GM19463 (cell line): ENCODE measurements around the gene ADAMTS7.
"Not testable (repeated sequence)": the region's sequence is repeated elsewhere in the genome, so short reads cannot be mapped to it uniquely, and the experiment has no call there.

ENCODE experiments used
- ATAC-seq: cut with Tn5 transposase; IDR thresholded peaks from one replicate; pipeline ENCODE4 v1.9.1; 2021; ENCODE audit warnings: mild to moderate bottlenecking, moderate library complexity; ENCODE audit not compliant: unreplicated experiment

The ADAMTS7 gene

GRCh38 chr15:78755900-78756591, 55.2 kb downstream of the ADAMTS7 start:
- ATAC-seq, result peak; percentile 24

GRCh38 chr15:78754637-78755280, 56.5 kb downstream of the ADAMTS7 start:
- ATAC-seq, result not testable (repeated sequence)

GRCh38 chr15:78753751-78754535, 57.3 kb downstream of the ADAMTS7 start:
- ATAC-seq, result not testable (repeated sequence)

- ATAC-seq, result not testable (repeated sequence)
Measured at GRCh38 chr15:78753359-78753659, 58.0 kb downstream of the ADAMTS7 start.

GRCh38 chr15:78752492-78753358, 58.5 kb downstream of the ADAMTS7 start:
- ATAC-seq, result no peak

GRCh38 chr15:78751602-78751979, 59.7 kb downstream of the ADAMTS7 start:
- ATAC-seq, result no peak

- peak; percentile 81 for ATAC-seq
Measured at GRCh38 chr15:78750974-78751601, 60.2 kb downstream of the ADAMTS7 start.

GRCh38 chr15:78750566-78750965, 60.7 kb downstream of the ADAMTS7 start:
- no peak for ATAC-seq

- ATAC-seq, result no peak
Measured at GRCh38 chr15:78749831-78750230, 61.4 kb downstream of the ADAMTS7 start.

- not testable (repeated sequence) for ATAC-seq
Measured at GRCh38 chr15:78747877-78748276, 63.4 kb downstream of the ADAMTS7 start.

- not testable (repeated sequence) for ATAC-seq
Measured at GRCh38 chr15:78741674-78742073, 69.6 kb downstream of the ADAMTS7 start.

- no peak for ATAC-seq
Measured at GRCh38 chr15:78740904-78741274, 70.4 kb downstream of the ADAMTS7 start.

- ATAC-seq, result no peak
Measured at GRCh38 chr15:78739996-78740903, 71.0 kb downstream of the ADAMTS7 start.

- ATAC-seq, result no peak
Measured at GRCh38 chr15:78739206-78739605, 72.1 kb downstream of the ADAMTS7 start.

GRCh38 chr15:78737931-78738558, 73.2 kb downstream of the ADAMTS7 start:
- ATAC-seq, result not testable (repeated sequence)

- ATAC-seq, result no peak
Measured at GRCh38 chr15:78737187-78737820, 74.0 kb downstream of the ADAMTS7 start.

GRCh38 chr15:78736286-78736685, 75.0 kb downstream of the ADAMTS7 start:
- not testable (repeated sequence) for ATAC-seq

- ATAC-seq, result no peak
Measured at GRCh38 chr15:78734451-78735064, 76.7 kb downstream of the ADAMTS7 start.
